Measurements from ENCODE around the gene CRYAB.

Gene CRYAB, protein sequence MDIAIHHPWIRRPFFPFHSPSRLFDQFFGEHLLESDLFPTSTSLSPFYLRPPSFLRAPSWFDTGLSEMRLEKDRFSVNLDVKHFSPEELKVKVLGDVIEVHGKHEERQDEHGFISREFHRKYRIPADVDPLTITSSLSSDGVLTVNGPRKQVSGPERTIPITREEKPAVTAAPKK

DNA sequence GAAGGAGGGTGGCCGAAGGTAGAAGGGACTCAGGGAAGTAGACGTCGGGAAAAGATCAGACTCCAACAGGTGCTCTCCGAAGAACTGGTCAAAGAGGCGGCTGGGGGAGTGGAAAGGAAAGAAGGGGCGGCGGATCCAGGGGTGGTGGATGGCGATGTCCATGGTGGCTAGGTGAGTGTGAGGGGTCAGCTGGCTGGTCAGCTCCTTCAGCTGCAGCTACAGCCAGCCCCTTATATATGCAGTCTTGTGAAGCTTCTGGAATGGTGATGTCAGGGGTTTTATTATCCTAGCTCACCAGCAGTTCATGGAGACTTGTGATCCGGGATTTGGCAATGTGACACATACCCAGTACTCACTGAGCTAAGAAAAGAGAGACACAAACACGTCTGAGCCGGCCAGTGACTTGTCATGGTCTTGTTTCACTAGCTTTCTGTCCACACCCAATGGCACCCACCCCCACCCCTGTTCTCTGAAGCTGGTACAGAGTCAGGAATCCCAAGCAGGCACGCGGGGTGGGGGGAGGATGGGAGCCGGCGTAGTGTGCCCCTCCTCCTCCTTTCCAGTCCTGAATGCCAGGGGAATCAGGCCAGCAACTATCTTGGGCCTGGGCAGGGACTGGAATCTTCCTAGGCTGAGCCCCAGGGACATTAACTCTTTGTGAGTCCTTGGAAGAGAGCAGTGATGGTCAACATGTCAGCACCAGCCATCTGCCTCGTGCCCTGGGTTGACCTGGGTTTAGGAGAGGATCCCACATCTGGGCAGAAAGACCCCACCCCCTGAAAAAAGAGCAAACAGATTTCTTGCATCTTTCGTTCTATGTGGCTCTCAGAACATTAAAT, at the start of gene CRYAB:
Gene CRYAB, minus strand, starts transcription at position 208 of the 839 bp plus-strand sequence. Its CDS starts 46 bp downstream, at position 162.
- DNase-seq (ENCODE audit: insufficient read length, low spot score), result peak; percentile 24
- peak; percentile 83 for FAIRE-seq

DNA sequence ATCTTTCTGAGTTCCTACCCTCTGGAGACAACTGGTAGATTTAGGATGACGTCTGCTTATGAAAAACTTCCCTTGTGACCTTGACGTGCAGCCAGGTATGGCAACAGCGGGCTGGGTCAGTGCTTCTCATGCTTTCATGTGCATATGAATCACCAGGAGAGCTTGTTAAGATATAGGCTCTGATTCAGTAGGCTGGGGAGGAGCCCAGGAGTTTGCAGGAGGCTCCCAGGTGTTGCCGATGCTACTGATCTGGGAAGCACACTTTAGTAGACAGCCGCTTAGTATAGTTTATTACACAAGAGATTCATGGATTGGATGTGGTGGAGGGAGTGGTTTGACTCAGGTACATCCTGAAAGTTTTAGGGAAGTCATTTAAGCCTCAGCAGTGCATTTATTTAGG, 49.3 kb upstream of the CRYAB start:
- no peak for DNase-seq (ENCODE audit: insufficient read length, low spot score)
- FAIRE-seq, result no peak

DNA sequence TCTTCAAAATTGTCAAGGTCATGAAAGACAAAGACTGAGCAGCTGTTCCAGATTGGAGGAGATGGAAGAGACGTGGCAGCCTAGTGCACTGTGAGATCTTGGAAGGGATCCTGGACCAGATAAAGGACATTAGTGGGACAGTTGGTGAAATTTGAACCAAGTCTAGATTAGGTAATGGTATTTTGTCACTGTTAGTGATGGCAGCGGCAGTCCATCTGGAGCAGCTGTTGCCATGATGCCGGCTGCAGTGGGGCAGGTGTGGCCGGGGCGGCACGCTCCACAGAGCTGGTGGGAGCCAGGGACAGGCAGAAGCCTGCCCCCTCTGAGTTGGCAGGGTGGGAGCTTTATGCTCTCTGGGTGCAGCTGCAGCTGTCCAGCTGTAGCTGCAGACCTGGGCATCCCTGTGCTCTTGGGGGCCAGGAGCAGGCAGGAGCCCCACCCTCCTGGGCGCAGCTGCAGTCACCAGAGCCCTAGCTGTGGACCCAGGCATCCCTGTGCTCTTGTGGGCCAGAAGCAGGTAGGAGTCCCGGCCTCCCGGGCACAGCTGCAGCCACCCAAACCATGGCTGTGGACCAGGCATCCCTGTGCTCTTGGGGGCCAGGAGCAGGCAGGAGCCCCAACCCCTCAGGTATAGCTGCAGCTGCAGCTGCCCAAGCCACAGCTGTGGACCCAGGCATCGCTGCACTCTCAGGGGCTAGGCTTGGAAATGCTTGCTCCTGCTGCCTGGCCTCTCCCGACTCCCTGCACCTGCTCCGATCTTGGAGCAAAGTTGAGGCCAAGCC, 46.3 kb upstream of the CRYAB start:
- FAIRE-seq, result peak; percentile 33
- DNase-seq (ENCODE audit: insufficient read length, low spot score), result no peak

DNA sequence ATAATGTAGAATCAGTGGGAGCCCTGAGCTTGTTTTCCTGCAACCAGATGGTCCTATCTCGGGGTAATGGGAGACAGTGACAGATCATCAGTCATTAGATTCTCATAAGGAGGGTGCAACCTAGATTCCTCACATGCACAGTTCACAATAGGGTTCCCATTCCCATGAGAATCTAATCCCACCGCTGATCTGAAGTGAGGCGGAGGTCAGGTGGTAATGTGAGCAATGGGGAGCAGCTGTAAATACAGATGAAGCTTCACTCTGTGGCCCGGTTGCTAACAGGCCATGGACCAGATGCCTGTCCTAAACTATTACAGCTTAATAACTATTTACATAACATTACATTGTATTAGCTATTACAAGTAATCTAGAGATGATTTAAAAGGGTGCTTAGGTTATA, 42.6 kb upstream of the CRYAB start:
- FAIRE-seq, result no peak

DNA sequence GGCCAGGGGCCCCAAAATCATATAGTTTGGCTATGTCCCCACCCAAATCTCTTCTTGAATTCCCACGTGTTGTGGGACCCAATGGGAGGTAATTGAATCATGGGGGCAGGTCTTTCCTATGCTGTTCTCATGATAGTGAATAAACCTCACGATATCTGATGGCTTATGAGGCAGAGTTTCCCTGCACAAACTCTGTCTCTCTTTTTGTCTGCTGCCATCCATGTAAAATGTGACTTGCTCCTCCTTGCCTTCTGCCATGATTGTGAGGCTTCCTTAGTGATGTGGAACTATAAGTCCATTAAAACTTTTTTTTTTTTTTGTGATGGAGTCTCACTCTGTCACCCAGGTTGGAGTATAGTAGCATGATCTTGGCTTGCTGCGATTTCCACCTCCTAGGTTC, 40.0 kb upstream of the CRYAB start:
- no peak for DNase-seq (ENCODE audit: insufficient read length, low spot score)
- no peak for FAIRE-seq

More for the DNA sequence above, 42.6 kb upstream of the CRYAB start:
- no peak for DNase-seq (ENCODE audit: insufficient read length, low spot score)

DNA sequence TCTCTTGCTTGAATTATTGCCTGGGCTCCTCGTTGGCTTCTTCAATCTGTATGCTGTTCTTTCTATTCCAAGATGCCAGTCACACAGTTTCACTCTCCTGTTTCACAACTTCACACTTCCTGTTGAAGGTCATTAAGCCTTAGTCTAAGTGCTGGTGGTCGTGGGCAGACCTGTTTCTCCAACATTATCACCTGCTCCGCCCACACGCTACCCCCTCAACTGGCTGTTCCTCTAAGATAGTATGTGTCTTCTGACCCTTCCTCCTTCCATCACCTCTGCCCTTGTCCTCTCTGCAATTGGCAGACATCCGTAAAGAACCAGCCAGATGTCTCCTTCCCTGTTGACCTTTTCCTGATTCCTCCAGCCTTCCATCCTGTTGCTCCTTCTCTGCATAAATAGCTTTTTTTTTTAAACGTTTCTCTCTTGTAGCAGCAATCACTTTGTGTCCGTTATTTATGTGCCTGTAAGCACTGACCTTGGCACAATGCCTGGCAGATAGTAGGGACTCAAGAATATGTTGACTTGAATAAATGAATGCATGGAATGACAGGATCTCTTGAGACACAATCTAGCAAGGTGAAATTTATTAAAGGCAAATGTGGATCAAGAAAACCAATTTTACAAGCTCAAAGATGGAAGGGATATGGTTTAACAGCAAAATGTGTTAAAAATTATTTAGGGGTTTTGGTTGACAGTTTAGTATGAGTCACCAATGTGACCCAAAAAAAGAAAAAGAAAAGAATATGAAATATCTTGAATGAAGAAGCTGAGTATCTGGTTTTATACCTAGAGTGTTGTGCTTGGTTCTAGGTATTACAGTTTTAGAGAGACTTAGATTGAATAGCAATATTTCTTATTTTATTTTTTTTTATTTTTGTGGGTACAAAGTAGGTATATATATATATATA, 38.2 kb upstream of the CRYAB start:
- DNase-seq (ENCODE audit: insufficient read length, low spot score) (no peak), FAIRE-seq (peak; percentile 90)

DNA sequence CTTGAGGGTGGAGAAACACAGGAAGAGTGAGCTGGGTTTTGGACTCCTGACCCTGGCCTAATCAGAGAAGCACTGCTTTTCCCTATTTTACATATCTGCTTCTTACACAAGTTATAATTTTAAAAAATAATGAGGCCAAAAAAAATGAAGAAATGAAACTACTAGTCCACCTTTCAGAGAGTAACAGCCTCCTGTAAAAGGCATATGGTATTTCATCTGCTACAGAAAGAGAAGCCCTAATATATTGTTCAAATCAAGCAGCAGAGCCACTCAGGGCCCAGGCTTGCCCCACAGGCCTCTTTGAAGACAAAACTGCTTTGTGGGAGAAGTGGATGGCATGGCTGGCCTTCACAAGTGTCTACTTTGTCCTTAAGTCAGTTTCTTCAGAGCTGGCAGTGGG, 35.6 kb upstream of the CRYAB start:
- DNase-seq (ENCODE audit: insufficient read length, low spot score) (no peak), FAIRE-seq (no peak)

DNA sequence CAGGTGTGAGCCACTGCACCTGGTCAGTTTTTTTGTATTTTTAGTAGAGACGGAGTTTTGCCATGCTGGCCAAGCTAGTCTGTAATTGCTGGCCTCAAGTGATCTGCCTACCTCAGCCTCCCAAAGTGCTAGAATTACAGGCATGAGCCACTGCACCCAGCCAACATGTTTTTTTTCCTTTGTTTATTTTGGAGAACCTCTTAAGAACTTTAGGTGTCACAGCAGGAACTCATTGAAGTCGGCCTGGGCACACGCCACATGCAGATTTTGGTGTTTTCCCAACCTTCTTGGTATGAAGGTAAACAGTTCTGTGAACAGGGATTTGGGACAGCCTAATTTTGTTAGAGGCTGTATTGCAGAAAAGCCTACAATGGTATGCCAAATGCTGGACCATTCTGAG, 34.9 kb upstream of the CRYAB start:
- FAIRE-seq, result no peak
- DNase-seq (ENCODE audit: insufficient read length, low spot score), result no peak

DNA sequence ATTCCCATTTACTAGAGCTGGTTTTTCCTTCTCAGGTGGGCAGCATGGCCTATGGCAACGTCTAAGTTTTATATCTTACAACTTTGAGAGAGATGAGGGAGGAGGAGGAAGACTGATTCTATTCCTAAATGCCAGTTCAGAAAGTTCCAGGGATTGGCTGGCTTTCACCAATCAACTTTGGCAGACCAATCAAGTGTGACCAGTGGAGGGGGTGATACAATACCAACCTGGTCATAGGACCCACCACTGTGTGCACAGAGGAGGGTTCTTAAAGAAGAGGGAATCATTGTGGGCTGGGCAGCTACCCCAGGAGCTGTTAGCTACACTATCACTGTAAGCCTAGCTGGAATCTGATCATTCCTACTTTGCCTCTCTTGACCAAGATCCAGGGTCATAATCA, 33.6 kb upstream of the CRYAB start:
- FAIRE-seq (peak; percentile 58), DNase-seq (ENCODE audit: insufficient read length, low spot score) (no peak)

DNA sequence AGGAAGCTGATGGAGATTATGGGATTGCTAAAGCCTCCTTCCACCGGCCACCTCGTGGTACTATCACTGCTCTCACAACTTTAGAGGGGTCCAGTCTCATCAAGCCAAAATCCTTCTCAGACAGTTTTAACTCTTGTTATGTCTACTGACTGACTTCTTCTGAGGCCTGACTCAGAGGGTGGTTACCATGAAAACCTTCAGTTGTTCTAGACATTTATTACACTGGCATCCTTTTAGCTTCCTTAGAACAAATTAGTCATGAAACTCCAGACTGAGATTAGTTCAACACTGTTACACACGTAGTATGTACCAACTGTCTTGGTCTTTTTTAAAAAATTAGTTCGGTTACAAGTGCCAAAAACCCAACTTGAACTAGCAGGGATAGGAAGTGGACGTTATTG, 33.1 kb upstream of the CRYAB start:
- FAIRE-seq (peak; percentile 4), DNase-seq (ENCODE audit: insufficient read length, low spot score) (no peak)

DNA sequence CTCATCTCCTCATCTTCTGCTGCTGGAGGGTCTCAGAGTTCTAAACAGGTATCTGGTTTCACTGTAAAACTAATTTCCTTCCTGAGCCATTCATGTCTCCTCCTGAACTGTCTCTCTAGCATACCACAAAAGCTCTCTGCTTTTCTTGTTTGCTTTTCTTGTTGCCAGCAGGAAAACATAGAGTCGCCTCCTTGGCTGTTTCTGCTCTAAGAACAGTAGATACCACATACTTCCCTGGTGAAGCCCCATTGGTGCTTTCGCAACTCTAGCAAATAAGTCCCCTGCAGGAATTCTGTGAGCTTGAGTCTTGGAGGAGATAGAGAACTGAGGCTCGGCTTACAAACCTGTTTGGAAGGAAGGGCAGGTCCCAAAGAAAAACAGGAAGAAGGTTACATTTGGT, 32.6 kb upstream of the CRYAB start:
- FAIRE-seq, result no peak
- DNase-seq (ENCODE audit: insufficient read length, low spot score), result no peak

DNA sequence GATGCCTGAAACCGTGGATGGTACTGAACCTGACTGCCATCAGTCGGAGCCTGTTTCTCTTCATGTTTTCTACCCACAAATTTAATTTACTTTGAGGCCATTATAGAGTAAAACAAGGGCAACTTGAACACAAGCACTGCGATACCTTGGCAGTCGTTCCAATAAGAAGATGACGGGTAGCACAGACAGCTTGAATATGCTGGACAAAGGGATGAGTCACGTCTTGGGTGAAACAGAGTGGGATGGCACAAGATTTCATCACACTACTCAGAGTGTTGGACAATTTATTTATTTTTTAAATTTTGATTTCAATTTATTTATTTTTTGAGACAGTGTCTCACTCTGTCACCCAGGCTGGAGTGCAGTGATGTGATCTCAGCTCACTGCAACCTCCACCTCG, 31.3 kb upstream of the CRYAB start:
- FAIRE-seq (peak; percentile 74), DNase-seq (ENCODE audit: insufficient read length, low spot score) (no peak)

DNA sequence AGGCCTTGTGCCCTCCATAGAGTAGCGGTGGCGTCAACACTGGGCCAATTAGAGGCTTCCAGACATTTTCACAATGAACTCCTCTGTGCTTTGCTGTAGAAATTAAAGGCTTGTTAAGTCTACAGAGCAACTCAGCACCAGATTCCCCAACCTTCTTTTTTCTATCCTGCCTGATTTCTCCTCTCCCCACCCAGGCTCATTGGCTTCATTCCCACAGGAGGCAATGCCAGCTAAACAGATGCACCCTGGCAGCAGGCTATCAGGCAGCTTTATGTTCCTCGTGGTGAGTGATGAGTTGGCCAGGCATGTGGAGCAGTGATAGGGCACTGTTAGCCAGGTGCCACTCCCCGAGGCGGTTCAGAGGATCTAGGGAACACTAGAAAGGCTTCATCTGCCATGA, 30.4 kb upstream of the CRYAB start:
- DNase-seq (ENCODE audit: insufficient read length, low spot score) (no peak), FAIRE-seq (no peak)

DNA sequence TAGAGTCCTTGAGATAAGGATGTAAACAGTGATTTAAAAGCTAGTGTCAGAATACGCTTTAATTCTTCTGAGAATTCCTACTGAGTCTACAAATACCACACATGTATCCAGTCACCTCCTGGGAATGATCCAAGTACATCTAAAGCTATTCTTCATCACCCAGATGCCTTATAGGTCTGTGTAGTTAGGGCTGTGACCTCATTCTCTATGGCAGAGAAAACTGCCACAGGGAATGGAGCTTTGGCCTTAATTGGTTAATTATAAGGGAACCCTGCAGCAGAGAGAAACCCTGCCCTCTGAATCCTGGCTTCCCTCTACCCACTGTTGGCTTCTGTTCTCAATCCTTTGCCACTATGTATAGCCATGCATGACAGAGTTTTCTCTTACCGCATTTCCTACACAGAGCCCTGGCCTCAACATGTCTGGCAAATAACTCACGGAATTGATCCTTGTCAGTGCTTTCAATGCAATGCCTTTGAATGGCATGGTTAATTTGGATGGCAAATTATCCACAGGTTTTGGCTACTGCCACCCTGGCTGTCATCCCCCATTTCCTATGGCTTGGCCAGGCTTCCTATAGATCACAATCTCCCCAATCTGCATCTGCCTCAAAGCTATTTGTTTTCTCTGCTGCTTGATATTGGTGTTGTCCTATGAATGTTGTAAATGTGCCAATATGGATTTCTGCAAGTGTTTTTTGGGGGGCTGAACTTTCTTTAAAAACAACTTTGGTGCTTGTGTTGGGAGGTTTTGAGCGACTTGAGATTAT, 28.4 kb upstream of the CRYAB start:
- DNase-seq (ENCODE audit: insufficient read length, low spot score) (no peak), FAIRE-seq (peak; percentile 28)

DNA sequence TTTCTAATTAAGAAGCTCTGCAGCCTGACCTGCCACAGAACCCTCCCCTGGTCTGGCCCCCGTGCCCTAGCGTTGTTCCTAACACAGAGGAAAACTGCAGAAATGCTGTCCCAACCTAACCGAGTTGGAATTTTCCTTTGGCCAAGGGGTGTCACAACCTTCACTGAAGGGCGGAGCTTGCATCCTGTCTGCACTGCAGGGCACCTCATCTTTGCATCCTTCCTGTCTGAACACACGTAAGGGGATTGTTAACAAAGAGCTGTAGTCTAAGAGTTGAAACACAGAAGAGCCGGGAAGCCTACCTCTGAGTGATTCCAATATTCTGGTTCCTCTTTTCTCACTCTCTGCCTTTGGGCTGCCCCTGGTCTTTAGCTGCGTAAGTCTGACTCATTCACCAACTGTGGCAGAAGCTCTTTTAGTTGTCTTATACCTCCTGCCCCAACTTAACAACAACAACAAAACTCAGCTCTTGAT, 27.2 kb upstream of the CRYAB start:
- FAIRE-seq, result no peak
- no peak for DNase-seq (ENCODE audit: insufficient read length, low spot score)

DNA sequence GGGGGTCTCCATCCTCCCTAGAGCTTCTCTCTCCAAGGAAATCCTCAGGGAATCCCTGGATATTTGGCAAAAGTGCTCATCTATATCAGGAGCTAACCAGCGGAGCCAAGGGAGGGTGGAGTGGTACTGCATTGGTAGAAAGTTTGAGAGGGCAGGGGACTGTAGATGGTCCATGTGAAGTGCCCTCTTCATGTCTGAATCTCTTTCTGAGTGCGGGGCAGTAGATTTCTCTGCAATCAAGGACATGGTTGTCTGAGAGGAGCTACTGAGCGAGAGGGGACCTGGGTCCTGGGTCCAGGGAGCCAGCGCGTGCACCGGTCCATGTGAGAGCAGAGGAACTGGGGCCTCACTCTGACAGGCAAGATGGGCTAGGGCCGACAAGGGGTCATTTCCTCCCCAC, 26.3 kb upstream of the CRYAB start:
- no peak for FAIRE-seq
- DNase-seq (ENCODE audit: insufficient read length, low spot score), result no peak

DNA sequence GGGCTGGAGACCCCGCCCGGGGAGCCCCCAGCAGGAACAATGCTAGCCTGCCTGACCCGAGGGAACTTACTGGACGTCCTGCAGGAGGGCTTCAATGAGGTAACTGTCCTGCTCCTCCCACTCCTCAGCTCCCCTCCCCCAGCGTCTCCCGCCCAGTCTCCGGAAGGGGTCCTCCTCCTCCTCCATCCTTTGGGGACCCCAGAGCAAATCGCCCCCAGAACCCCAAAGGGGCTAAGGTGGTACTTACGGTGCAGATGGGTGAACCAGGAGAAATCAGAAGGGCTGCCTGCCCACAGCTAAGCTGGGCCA, 25.8 kb upstream of the CRYAB start:
- no peak for FAIRE-seq
- no peak for DNase-seq (ENCODE audit: insufficient read length, low spot score)

DNA sequence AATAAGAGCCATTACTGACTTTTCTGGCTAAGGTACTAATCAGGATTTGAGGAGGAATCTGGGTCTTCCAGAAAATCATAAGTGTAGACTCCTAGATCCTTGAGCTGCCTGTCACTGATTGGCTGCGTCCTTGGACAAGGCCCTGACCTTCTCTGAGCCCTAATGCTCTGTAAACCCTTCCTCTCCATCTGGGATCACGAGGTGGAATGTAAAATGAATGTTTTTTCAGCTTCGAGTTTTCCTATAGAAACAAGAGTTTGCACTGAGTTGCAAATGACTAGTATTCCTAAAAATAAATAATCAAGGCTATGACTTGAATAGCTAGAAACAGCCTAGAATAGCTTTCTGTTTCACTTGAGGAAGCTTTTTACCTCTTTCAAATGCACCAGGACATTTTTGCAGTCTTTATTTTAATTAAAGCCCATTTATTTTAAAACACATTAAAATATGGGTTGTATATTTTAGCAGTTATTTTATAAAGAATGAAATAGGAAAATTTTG, 24.5 kb upstream of the CRYAB start:
- FAIRE-seq, result no peak

DNA sequence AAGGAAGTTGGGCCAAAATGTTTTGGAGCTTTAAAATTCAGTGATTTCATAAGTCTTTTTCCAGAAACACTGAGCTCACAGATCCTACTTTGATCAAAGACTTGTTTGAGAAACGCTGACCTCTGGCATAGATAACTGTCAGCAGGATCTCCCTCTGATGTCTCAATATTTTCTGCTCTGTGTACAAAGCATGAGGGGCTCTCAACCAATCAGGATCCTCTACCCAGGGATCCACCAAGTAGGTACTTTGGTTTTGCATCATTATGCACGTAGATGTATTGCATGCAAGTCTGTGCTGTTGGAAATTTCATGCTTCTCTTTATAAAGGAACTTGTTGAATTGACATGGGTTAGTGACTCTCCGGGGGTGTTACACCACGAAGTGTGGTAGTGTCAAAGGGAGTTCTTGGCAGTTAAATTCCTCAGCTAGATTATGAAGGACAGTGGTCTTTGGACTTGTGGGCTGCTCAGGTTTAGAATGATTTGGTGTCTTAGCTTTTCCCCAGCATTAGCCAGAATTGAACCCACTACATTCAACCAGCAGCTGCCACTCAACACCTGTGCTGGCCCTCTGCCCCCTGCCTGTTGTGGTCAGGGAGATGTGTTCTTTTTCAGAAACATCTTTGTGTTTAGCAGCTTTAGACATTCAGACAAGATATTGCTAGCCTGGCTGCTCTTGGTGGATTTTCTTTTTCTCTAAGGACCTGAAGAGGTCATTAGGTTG, 23.9 kb upstream of the CRYAB start:
- peak; percentile 54 for FAIRE-seq
- no peak for DNase-seq (ENCODE audit: insufficient read length, low spot score)

More for the DNA sequence above, 24.5 kb upstream of the CRYAB start:
- DNase-seq (ENCODE audit: insufficient read length, low spot score), result no peak
